ENCODE data around the gene DLG2.
A peak's percentile ranks its signal among the peaks of the same experiment; 100 is the strongest.

DNA sequence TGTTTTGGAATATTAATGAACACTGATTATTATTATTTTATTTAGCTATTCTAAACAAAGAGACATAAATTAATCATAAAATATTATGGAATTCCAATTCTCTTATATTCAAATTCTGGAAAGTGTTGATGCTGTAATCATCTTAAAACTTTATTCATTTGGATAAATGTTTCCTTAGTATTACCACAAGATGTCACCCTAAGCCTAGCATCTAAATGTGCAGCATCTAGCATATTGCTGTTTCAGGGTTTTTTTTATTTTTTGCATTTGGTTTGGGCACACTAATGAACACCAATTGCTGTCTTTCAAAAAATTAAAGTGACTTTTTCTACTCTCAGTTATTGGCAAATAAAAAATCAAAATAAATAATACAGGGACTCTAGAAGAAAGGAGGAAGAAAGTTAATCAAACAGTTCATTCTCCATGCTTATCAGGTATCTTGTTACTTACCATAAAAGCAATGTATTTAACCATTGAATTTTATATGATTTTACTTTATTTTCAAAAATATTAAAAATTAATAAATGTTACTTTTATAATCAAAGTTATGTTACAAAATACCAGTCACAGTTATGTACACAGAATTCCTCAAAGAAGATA, 31.8 kb downstream of the DLG2 start:
- TF ChIP-seq, protein P1, sequence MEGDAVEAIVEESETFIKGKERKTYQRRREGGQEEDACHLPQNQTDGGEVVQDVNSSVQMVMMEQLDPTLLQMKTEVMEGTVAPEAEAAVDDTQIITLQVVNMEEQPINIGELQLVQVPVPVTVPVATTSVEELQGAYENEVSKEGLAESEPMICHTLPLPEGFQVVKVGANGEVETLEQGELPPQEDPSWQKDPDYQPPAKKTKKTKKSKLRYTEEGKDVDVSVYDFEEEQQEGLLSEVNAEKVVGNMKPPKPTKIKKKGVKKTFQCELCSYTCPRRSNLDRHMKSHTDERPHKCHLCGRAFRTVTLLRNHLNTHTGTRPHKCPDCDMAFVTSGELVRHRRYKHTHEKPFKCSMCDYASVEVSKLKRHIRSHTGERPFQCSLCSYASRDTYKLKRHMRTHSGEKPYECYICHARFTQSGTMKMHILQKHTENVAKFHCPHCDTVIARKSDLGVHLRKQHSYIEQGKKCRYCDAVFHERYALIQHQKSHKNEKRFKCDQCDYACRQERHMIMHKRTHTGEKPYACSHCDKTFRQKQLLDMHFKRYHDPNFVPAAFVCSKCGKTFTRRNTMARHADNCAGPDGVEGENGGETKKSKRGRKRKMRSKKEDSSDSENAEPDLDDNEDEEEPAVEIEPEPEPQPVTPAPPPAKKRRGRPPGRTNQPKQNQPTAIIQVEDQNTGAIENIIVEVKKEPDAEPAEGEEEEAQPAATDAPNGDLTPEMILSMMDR (IDR thresholded peaks at IDR 0.05; ENCODE audit: low read depth, low read length) = peak; percentile 84
- no peak for TF ChIP-seq EZH2phosphoT487 (IDR thresholded peaks at IDR 0.05; ENCODE audit: low read depth)
